HG02623 (cell line): ENCODE results near the gene SOX13.

Experiments used
- ATAC-seq: cut with Tn5 transposase; IDR thresholded peaks from one replicate; pipeline ENCODE4 v1.9.1; 2021; ENCODE audit warnings: moderate library complexity; ENCODE audit not compliant: unreplicated experiment

The SOX13 gene

GRCh38 chr1:204150702-204151551 is 78.0 kb downstream of the SOX13 start:
- ATAC-seq = no peak

GRCh38 chr1:204151552-204152309 is 78.8 kb downstream of the SOX13 start, which contains the start of gene ETNK2:
Gene ETNK2 (minus strand): TSS chr1:204152044. CDS start chr1:204151852, 192 bp downstream.
- ATAC-seq = no peak

DNA sequence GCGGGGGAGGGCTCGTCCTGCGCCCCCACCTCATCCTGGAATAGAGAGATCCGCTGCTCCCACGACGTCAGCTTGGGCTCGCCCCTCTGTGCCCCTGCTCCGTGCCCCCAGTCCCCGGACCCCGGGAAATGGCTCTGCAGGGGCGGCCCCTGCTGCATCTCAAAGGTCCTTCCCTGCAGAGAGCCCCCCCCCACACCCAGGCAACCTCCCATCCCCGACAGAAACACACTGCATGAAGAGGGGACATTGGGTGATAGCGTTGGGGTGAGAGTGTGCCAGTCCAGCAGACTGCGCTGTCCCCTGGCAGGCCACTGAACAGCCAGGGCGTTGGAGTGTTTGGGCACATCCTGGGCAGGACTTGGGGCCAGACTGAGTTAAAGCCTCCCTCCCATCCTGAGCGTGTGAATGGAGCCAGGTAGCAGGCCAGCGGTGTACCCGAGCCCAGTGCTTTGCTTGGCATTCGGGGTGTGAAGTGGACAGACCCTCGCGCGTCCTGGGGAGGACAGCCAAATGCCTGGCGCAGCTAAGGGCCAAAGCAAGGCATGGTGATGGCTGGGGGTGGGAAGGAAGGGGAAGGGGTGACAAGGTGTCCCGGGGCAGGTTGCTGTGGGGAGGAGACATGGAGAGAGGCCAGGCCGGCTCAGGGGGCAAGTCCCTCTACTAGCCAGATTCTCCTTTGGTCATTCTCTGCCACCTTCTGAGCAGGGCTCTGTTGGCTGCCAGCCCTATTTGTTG is 79.6 kb downstream of the SOX13 start:
- ATAC-seq = no peak

- ATAC-seq = no peak
These were observed 80.8 kb downstream of the SOX13 start for GRCh38 chr1:204153667-204154066.

DNA sequence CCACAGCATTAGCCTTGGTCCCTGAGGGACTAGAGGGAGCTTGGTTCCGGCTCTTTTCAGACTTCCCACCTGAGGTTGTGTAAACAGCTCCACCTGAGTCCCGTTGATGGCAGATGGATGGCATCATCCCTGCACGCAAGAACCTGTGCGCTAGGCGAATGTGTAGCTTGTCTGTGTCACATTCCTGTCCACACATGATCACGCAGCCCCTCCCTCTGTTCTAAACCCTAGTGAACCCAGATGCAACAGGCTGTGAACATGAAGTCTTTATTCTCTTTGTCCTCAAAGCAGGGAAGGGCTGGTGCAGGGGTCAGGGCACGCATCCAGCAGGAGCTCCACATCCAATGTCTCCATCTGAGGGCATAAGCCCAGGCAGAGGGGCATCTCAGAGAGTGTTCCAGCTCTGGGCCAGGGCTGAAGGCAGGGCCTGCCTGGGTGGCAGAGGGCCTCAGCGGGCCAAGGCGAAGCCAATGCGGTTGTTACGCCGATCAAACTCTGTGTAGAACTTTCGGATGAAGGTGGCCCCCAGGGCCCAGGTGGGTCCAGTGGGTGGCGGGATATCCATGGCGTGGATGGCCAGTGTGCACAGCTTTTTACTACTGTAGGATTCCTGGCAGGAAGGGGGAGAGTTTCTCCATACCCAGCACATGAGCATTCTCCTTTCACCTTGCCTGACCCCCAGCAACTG is 81.8 kb downstream of the SOX13 start:
- no peak for ATAC-seq

DNA sequence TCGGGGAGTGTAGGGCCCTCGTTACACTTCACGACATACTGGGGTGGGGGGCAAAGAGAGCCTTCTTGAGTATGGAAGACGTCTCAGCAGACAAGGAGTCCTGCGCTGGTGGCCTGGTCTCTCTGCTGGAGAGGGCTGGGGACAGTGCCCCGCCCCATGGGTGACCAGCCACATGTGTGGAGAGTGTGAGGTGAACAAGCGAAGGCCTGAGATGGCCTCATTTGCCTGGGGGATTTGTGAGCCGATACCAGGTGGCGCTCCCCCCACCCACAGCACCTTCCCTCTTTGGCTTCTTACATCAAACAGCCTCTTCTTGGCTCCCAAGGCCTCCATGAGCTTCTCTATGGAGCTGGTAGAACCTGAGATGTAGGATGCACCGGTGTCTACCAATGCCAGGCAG is 83.0 kb downstream of the SOX13 start:
- no peak for ATAC-seq

DNA sequence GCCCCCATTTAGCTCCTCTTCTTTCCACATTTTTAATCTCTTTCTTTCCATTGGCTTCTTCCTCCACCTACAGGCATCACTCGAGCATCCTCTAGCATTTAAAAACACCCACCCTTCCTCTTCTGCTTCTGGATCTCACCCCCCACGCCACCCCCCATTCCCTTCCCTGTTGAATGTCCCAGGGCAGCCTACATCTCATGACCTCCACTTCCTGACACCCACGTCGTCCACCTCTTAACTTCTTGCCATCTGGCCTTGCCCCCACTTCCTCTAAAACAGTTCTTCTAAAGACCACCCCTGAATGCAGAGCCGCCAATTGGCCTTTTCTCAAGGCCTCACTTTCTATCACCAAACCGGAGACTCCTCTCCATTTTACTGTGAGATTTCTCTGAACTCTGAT is 85.0 kb downstream of the SOX13 start:
- no peak for ATAC-seq

DNA sequence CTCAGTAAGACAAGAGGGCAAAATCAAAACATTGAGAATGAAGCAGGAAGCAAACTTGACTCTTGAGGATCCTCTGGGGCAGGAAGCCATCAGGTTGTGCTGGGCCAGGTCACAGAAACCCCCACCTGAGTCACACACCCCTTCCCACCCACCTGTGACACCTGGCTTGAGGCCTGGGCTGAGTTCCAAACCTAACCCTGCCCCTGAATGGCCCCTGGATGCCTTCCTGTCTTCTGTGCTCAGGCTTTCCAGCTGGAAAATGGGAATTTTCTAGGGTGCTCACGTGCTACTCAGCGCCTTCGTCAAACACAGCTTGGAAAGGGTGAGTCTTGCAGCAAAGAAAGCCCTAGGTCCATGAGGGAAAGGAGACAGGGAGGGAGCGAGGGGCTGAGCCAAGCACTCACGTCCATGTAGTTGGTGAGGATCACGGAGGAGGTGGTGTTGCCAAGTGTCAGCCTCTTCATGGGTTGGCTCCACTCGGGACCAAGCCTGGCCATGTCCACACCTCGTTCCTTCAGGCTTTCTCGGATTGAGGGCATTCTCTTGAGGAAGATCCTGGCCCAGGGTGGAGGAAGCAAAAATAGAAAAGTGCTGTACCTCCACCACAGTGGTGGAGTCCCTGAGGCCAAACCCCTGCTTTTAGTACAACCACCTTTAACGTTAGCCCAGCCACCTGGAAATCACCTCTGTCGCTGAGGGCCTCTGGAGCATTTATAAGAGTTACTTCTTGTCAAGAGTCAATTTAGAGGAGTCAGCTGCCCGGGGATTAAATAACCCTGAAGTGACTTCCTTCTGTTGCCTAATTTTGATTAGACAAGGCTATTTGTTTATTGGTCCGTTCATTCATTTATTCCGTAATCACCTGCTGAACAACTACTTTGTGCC is 88.9 kb downstream of the SOX13 start:
- no peak for ATAC-seq

DNA sequence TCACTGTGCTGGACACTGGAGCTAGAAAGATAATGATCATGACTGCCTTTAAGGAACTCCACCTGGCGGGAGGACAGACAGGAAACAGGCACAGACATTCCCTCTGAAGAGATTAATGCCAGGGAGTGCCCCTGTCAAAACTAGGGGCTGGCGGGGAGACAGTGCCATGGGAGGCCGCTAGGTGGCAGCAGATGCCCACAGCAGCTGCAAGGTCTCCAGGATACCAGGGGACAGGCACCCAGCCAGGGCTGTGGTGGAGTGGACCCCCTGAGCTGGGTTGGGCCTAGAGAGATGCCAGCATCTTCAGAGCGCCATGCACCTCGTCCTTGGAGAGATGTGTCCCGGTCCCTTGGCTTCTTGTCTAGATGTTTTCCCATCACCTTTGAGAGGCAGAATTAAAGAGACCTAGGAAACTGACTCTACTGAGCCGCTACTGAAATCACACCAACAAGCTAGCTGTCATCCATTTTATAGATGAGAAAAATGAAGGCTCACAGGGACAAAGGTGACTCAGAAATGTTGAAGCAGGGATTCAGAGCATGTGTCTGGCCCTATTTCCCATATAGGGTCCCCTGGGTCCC is 89.7 kb downstream of the SOX13 start:
- no peak for ATAC-seq

DNA sequence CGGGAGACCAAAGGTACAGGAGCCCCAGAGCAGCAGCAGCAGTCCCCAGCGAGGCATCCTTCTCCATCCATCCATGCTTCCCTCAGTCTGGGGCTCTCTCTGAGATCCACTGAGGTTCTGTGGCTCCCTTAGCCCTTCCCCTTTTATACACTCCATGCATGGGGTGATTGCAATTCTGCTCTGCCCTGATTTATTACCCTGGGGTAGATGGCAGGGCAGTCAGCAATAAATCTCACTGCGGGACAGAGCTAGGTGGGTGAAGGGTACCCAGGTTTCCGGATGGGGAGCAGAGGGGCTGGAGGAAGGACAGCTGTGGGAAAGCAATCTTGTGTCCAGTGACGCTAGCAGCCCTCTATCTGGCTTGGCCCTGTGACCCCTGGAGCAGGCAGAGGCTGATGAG is 93.3 kb downstream of the SOX13 start, which contains the start of gene REN:
Gene REN, minus strand, starts transcription at position 119 of the 400 bp plus-strand sequence. Its CDS starts 44 bp downstream, at position 75.
- no peak for ATAC-seq

DNA sequence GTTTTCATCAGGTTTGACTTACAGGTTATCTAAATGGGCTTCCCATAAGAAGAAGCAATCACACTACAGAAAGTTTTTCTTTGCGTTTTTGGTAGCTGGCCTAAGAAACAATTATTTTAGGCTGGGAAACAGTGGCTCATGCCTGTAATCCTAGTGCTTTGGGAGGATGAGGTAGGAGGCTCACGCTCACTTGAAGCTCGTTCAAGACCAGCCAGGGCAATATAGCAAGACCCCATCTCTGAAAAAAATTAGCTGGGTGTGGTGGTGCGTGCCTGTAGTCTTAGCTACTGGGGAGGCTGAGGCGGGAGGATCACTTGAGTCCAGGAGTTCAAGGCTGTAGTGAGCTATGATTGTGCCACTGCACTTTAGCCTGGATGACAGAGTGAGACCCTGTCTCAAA is 94.8 kb downstream of the SOX13 start:
- no peak for ATAC-seq

- no peak for ATAC-seq
These were observed 96.9 kb downstream of the SOX13 start for GRCh38 chr1:204169858-204170257.

GRCh38 chr1:204170494-204171155 is 97.7 kb downstream of the SOX13 start:
- no peak for ATAC-seq

DNA sequence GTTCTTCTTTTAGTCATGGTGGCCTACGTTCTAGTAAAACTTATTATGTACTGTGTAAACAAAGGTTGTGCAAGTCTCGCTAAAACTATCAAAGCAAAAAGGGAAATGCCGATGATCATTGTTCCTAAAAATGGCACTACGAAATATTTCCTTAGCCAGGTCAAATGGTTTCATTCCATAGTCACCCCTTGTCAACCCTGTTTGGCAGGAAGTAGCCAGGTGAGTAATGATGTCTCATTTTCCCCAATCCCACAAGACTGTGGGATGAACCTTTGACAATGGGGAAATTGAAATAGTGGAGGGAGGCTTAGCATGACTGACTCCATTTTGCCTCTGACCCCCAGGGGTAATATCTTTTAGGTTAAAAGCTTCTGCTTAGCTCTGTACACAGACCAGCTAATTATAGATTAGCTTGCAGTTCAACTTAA is 98.8 kb downstream of the SOX13 start:
- no peak for ATAC-seq

DNA sequence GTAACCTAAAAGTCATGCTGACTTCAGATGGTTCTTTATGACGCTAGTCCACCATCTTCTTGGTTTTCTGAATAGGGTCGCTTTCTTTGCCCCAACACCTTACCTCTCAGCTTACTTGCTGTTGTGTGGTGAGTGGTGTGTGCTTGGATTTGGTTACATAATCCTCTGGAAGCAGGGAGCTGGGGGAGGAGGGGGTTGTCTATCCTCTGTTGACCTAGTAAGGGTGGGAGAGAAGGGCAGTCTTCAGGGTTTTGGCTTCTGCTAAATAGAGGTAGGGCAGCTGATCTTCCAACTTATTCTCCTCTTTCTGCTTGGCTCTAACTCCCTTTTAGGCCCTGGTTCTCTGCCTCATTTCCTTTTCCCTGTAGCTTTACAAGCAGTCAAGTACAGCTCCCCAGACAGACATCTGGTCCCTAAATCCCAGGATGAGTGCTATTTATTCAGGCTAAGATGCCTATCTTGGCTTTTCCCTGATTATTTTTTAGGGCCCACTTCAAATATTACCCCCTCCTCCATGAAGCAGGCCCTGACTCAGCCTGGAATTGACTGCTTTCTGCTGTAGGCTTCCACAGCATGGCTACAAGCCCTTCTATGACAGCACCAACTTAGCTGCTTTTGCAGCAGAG is 99.6 kb downstream of the SOX13 start:
- ATAC-seq = no peak

DNA sequence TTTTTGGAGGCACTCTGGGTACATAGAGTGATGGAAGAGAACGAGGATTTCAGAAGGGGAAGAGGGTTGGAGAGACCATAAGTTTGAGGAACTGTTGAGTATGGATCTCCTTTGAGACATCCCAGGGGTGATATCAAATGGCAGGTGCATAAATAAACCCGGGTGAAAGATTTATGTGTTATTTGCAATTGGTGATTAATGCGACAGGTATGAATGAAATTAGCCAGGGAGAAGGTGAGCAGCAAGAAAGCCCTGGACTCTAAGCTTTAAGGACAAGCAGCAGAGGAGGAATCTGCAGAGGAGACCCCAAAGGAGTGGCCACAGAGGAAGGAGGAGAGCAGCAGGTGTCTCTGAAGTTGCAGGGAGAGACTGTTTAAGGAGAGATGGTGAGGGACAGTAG is 102.0 kb downstream of the SOX13 start:
- ATAC-seq = no peak

- ATAC-seq = no peak
These were observed 103.1 kb downstream of the SOX13 start for GRCh38 chr1:204176049-204176448.

DNA sequence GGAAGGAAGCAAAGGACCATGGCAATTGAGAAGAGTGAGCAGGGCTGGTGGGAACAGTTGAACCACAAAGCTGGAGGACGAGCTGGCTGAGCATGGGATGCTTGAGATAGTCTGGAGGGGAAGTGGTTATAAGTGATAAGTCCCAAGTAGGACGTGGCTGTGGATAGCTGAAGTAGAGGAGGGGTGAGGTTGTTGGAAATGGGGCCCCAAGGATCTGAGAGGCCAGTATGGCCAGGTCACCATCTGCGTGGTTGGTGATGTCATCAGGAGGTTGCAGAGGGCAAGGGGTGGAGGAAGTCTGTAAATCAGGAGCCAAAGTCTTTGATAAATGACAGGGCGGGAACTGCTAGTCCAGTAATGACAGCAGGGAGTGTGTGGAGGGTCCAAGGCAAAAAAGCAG is 104.2 kb downstream of the SOX13 start:
- no peak for ATAC-seq
